Peyer's patch (tissue), 4 donors: ENCODE results near the gene PLA2G2A.

Experiments
- CTCF ChIP-seq, 6 experiments: fragments of 450-650 bp in 4 of 6; fragments of 200-600 bp in 2 of 6; sonication (generic) in 1 of 6; IDR thresholded peaks; one replicate each; pipeline ENCODE4 v1.5.1; 2017 to 2019; ENCODE audit warnings: antibody characterized with exemption in 6 of 6, mild to moderate bottlenecking in 3 of 6, moderate library complexity in 1 of 6
- POLR2A ChIP-seq, 2 donors: fragments of 450-650 bp; IDR thresholded peaks; one replicate each; pipeline ENCODE4 v1.5.1; 2017; ENCODE audit warnings: antibody characterized with exemption in 2 of 2, mild to moderate bottlenecking in 2 of 2, moderate library complexity in 2 of 2

- no peak for TF ChIP-seq CTCF (IDR thresholded peaks at IDR 0.05)
- no peak for TF ChIP-seq POLR2A (IDR thresholded peaks at IDR 0.05)
Observed at GRCh38 chr1:19949016-19949415, 30.4 kb downstream of the PLA2G2A start.
